ENCODE measurements around the gene PLCD1. TPM values are rescaled to one million over a fixed set of nuclear protein-coding genes. Genes with fewer than 3 reads are reported as not detected.

The PLCD1 gene
- total RNA-seq, 1 donor from 2014 or later = 38.6 TPM

DNA sequence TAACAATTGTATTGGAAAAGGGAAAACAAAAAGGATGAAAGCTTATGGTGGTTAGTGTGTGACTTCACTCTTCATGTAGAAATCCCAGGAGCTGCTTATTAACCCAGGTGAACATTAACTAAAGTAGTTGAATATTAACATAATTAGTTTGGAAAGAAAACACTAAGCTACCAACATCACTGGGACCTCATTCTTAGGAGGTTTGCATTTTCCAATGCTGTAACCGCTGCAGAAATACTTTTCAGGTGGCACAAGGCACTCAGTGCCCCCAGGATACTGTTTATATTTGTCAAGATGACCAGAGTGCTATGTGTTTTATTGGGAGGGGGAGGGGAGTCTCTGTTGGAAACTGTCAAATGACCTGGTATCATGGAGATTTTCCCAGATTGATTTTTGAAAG is 64.7 kb downstream of the PLCD1 start:
- Histone ChIP-seq H3K27me3 (no peaks in the 10 kb centered on the region), H3K79me2 (ENCODE audit: low read depth) (no peaks in the 10 kb centered on the region), H3K4me3 (no peak overlapping the region), H4K20me1 (ENCODE audit: low read depth) (peaks cover 17% of the 10 kb centered on the region), H3K4me2 (no peak overlapping the region), H3K9ac (no peak overlapping the region), H3K9me3 (ENCODE audit: low read depth) (no peaks in the 10 kb centered on the region), H2AFZ (replicated peaks) (no peak overlapping the region), H3K4me1 (peaks cover 20% of the 10 kb centered on the region), H3F3A (ENCODE audit: low read depth) (peaks cover 9% of the 10 kb centered on the region), H3K36me3 (peaks cover 5% of the 10 kb centered on the region), H3K27ac (no peak overlapping the region)
- Mint-ChIP-seq H3K36me3 (peaks cover 9% of the 10 kb centered on the region), H3K27ac (no peak overlapping the region), H3K27me3 (ENCODE audit: insufficient read depth, low read depth) (no peaks in the 10 kb centered on the region), H3K4me3 (no peak overlapping the region), H3K9me3 (no peaks in the 10 kb centered on the region), H3K4me1 (peaks cover 18% of the 10 kb centered on the region)
- no peak for DNase-seq (ENCODE audit: low spot score)
- TF ChIP-seq EZH2 (IDR thresholded peaks at IDR 0.05) (no peak), EZH2phosphoT487 (IDR thresholded peaks at IDR 0.05) (no peak)
- TF ChIP-seq, protein P1, sequence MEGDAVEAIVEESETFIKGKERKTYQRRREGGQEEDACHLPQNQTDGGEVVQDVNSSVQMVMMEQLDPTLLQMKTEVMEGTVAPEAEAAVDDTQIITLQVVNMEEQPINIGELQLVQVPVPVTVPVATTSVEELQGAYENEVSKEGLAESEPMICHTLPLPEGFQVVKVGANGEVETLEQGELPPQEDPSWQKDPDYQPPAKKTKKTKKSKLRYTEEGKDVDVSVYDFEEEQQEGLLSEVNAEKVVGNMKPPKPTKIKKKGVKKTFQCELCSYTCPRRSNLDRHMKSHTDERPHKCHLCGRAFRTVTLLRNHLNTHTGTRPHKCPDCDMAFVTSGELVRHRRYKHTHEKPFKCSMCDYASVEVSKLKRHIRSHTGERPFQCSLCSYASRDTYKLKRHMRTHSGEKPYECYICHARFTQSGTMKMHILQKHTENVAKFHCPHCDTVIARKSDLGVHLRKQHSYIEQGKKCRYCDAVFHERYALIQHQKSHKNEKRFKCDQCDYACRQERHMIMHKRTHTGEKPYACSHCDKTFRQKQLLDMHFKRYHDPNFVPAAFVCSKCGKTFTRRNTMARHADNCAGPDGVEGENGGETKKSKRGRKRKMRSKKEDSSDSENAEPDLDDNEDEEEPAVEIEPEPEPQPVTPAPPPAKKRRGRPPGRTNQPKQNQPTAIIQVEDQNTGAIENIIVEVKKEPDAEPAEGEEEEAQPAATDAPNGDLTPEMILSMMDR (IDR thresholded peaks at IDR 0.05) = no peak

DNA sequence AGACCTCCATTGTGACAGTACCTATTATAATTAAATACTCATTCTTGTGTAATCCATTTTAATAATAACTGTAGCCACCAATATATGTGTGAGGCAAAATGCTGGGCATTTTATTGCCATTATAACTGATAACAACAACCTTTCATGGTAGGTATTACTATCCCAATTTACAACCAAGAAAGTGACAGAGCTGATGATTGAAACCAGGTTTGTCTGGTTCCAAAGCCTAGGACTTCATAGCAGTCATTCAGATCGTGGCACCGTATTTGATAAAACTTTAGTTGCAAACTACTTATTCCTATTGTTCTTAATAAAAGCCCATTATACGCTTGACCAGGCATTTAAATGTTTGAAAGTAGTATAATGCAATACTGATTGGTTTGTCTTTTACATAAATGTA is 65.3 kb downstream of the PLCD1 start:
- peaks cover 17% of the 10 kb centered on the region for H4K20me1 ChIP-seq (ENCODE audit: low read depth)
- H3K36me3 Mint-ChIP-seq = peaks cover 8% of the 10 kb centered on the region
- H3K9ac ChIP-seq = no peak overlapping the region
- no peak overlapping the region for H3K27ac ChIP-seq
- H3K4me1 Mint-ChIP-seq = peaks cover 18% of the 10 kb centered on the region
- no peak overlapping the region for H3K4me3 Mint-ChIP-seq
- DNase-seq (ENCODE audit: low spot score) = no peak
- H3K4me1 ChIP-seq = peaks cover 20% of the 10 kb centered on the region
- no peak overlapping the region for H3K4me2 ChIP-seq
- peaks cover 5% of the 10 kb centered on the region for H3K36me3 ChIP-seq
- H3K9me3 Mint-ChIP-seq = no peaks in the 10 kb centered on the region
- no peak overlapping the region for H2AFZ ChIP-seq (replicated peaks)
- H3K4me3 ChIP-seq = no peak overlapping the region
- no peaks in the 10 kb centered on the region for H3K27me3 Mint-ChIP-seq (ENCODE audit: insufficient read depth, low read depth)
- no peaks in the 10 kb centered on the region for H3K27me3 ChIP-seq
- H3K9me3 ChIP-seq (ENCODE audit: low read depth) = no peaks in the 10 kb centered on the region
- TF ChIP-seq EZH2phosphoT487 (IDR thresholded peaks at IDR 0.05) (no peak), EZH2 (IDR thresholded peaks at IDR 0.05) (no peak)
- TF ChIP-seq, protein P1 (IDR thresholded peaks at IDR 0.05) = no peak
- no peak overlapping the region for H3K27ac Mint-ChIP-seq
- H3K79me2 ChIP-seq (ENCODE audit: low read depth) = no peaks in the 10 kb centered on the region
- peaks cover 9% of the 10 kb centered on the region for H3F3A ChIP-seq (ENCODE audit: low read depth)

DNA sequence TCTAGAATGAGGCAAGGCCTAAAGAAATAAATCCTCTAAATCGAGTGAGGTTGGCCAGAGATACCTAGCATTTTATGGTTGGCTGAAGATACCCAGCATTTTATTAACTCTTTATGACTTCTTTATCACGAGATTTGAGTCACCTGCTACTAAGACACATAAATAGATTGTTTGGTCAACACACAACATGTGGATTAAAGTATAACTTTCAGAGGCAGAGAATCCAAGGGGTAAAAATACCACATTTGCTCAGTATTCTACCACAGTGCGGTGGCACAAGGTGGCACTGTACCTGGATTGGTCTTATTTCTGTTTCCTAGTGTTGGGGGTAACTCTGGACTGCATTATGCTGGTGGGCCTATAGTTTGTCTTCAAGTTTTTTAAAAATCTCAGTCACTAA is 65.8 kb downstream of the PLCD1 start:
- no peak overlapping the region for H3K27ac ChIP-seq
- no peak overlapping the region for H3K4me3 Mint-ChIP-seq
- peaks cover 20% of the 10 kb centered on the region for H3K4me1 ChIP-seq
- H3K4me3 ChIP-seq = no peak overlapping the region
- no peaks in the 10 kb centered on the region for H3K9me3 ChIP-seq (ENCODE audit: low read depth)
- peaks cover 5% of the 10 kb centered on the region for H3K36me3 ChIP-seq
- no peaks in the 10 kb centered on the region for H3K9me3 Mint-ChIP-seq
- no peak overlapping the region for H3K9ac ChIP-seq
- DNase-seq (ENCODE audit: low spot score) = no peak
- peaks cover 18% of the 10 kb centered on the region for H3K4me1 Mint-ChIP-seq
- peaks cover 8% of the 10 kb centered on the region for H3K36me3 Mint-ChIP-seq
- H3K27me3 ChIP-seq = no peaks in the 10 kb centered on the region
- no peak overlapping the region for H3K4me2 ChIP-seq
- no peaks in the 10 kb centered on the region for H3K79me2 ChIP-seq (ENCODE audit: low read depth)
- H3K27ac Mint-ChIP-seq = no peak overlapping the region
- H4K20me1 ChIP-seq (ENCODE audit: low read depth) = peaks cover 17% of the 10 kb centered on the region
- H3F3A ChIP-seq (ENCODE audit: low read depth) = peaks cover 9% of the 10 kb centered on the region
- H2AFZ ChIP-seq (replicated peaks) = no peak overlapping the region
- no peak for TF ChIP-seq EZH2phosphoT487 (IDR thresholded peaks at IDR 0.05)
- TF ChIP-seq, protein P1 (IDR thresholded peaks at IDR 0.05) = no peak
- no peak for TF ChIP-seq EZH2 (IDR thresholded peaks at IDR 0.05)
- no peaks in the 10 kb centered on the region for H3K27me3 Mint-ChIP-seq (ENCODE audit: insufficient read depth, low read depth)

All from neural progenitor cell (in vitro differentiated cells).